ENCODE results near the gene CTNNBL1.

DNA sequence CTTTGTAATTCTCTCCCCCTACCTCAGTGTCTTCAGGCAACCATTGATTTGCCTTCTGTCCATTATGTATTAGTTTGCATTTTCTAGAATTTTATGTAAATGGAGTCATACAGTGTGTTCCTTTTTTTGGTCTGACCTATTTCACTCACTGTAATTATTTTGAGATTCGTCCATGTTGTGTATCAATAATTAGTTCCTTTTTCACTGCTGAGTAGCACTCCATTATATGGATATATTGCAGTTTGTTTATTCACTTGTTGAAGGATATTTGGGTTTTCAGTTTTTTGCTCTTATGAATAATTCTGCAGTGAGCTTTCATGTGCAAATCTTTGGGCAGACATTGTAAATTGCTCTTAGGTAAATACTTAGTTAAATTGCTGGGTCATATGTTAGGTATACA, 97.1 kb downstream of the CTNNBL1 start:
- TF ChIP-seq POLR2AphosphoS5 (IDR thresholded peaks at IDR 0.05; ENCODE audit: low read depth, low read length), result no peak
- TF ChIP-seq JUND (IDR thresholded peaks at IDR 0.05), result no peak
- TF ChIP-seq SMC3 (IDR thresholded peaks at IDR 0.05; ENCODE audit: low read depth, low read length), result no peak
- TF ChIP-seq, protein P1, sequence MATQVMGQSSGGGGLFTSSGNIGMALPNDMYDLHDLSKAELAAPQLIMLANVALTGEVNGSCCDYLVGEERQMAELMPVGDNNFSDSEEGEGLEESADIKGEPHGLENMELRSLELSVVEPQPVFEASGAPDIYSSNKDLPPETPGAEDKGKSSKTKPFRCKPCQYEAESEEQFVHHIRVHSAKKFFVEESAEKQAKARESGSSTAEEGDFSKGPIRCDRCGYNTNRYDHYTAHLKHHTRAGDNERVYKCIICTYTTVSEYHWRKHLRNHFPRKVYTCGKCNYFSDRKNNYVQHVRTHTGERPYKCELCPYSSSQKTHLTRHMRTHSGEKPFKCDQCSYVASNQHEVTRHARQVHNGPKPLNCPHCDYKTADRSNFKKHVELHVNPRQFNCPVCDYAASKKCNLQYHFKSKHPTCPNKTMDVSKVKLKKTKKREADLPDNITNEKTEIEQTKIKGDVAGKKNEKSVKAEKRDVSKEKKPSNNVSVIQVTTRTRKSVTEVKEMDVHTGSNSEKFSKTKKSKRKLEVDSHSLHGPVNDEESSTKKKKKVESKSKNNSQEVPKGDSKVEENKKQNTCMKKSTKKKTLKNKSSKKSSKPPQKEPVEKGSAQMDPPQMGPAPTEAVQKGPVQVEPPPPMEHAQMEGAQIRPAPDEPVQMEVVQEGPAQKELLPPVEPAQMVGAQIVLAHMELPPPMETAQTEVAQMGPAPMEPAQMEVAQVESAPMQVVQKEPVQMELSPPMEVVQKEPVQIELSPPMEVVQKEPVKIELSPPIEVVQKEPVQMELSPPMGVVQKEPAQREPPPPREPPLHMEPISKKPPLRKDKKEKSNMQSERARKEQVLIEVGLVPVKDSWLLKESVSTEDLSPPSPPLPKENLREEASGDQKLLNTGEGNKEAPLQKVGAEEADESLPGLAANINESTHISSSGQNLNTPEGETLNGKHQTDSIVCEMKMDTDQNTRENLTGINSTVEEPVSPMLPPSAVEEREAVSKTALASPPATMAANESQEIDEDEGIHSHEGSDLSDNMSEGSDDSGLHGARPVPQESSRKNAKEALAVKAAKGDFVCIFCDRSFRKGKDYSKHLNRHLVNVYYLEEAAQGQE (IDR thresholded peaks at IDR 0.05; ENCODE audit: low read depth, low read length), result no peak
- TF ChIP-seq, protein P2, sequence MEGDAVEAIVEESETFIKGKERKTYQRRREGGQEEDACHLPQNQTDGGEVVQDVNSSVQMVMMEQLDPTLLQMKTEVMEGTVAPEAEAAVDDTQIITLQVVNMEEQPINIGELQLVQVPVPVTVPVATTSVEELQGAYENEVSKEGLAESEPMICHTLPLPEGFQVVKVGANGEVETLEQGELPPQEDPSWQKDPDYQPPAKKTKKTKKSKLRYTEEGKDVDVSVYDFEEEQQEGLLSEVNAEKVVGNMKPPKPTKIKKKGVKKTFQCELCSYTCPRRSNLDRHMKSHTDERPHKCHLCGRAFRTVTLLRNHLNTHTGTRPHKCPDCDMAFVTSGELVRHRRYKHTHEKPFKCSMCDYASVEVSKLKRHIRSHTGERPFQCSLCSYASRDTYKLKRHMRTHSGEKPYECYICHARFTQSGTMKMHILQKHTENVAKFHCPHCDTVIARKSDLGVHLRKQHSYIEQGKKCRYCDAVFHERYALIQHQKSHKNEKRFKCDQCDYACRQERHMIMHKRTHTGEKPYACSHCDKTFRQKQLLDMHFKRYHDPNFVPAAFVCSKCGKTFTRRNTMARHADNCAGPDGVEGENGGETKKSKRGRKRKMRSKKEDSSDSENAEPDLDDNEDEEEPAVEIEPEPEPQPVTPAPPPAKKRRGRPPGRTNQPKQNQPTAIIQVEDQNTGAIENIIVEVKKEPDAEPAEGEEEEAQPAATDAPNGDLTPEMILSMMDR (IDR thresholded peaks at IDR 0.05), result no peak
- no peak for TF ChIP-seq EZH2phosphoT487 (IDR thresholded peaks at IDR 0.05; ENCODE audit: borderline replicate concordance, low read depth)
- no peak for TF ChIP-seq TEAD4 (IDR thresholded peaks at IDR 0.05; ENCODE audit: borderline replicate concordance, insufficient read depth)

All from SK-N-SH (cell line).